GM19025 (cell line): ENCODE data around the gene TSPAN9.

Experiments used
- ATAC-seq: cut with Tn5 transposase; IDR thresholded peaks from one replicate; pipeline ENCODE4 v1.9.1; 2021; ENCODE audit warnings: mild to moderate bottlenecking, low read depth, moderate library complexity; ENCODE audit not compliant: unreplicated experiment

TSPAN9 gene

GRCh38 chr12:3236345-3237187, 159.4 kb downstream of the TSPAN9 start:
- no peak for ATAC-seq

GRCh38 chr12:3238196-3238595, 161.0 kb downstream of the TSPAN9 start:
- no peak for ATAC-seq

- no peak for ATAC-seq
These were observed 164.4 kb downstream of the TSPAN9 start for GRCh38 chr12:3241621-3242020.

DNA sequence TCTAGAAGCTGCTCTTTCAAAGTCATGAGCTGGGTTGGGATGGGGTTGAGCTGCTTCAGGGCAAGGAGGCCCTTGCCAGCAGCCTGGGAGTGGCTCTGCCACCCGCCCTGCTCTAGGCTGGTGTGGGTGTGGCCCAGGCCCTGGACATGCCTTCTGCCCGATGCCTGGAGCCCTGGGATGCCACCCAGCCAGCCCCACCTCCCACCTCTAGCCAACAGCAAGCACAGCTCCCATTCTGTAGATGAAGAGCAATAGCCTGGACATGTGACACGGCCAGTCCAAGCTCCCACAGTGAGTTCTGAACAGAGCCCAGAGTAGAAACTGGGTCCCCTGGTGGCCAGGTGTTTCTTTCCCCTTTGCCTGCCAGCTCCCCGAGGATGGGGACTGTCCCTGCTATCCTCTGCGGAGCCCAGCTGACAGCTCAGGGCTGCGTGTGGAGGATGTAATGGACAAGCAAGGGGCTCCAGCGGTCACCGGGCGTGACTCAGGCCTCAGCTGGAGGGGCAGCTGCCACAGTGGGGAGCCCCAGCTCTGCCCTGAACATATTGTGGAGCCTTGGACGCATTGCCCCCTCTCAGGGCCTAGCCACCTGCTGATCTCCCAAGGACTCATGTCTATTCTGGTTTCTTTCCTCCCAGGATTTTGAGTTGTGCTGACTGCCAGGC, 165.2 kb downstream of the TSPAN9 start:
- no peak for ATAC-seq

- ATAC-seq = no peak
These were observed 166.4 kb downstream of the TSPAN9 start for GRCh38 chr12:3243376-3244084.

GRCh38 chr12:3244219-3244750, 167.1 kb downstream of the TSPAN9 start:
- no peak for ATAC-seq

GRCh38 chr12:3246253-3246652, 169.1 kb downstream of the TSPAN9 start:
- ATAC-seq = no peak

DNA sequence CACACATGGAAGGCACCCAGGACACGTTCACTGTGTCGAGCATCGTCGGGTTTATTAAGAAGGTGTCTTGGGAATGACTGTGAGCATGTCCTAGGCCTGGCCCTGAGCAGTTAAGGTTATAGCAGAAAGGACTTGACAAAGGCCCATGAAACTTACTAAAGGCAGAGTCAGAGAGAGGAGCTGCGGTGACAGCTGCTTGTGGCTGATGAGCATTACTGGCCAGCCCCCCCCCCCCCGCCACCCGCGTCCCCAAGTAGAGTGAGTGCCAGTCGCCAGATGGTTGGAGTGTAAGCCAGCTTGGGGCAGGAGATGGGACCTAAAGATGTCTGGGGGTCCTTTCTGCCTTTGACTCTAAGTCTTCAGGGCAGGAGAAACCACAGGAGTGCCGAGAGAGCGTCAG, 169.9 kb downstream of the TSPAN9 start:
- ATAC-seq = no peak

- ATAC-seq = no peak
These were observed 170.5 kb downstream of the TSPAN9 start for GRCh38 chr12:3247629-3248161.

GRCh38 chr12:3249081-3249800, 172.1 kb downstream of the TSPAN9 start:
- no peak for ATAC-seq

GRCh38 chr12:3250034-3250433, 172.9 kb downstream of the TSPAN9 start:
- ATAC-seq = no peak

DNA sequence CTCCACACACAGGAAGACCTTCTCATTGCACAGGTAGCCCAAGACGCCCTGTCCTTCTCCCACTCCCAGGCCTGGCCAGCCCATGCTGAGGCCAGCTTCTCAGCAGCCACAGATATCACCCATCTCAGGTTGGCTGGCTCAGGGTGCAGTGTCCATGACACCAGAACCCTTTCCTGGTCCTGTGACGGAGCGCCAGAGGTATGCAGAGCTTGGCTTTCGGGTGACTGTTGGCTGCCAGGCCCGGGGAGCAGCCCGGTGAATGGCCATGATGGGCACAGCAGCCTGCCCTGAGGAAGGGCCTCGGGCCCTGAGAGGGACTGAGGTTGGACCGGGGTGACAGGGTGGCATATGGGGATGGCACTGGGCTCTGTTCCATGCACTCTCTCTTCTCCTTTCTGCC, 173.4 kb downstream of the TSPAN9 start:
- no peak for ATAC-seq

- ATAC-seq = no peak
These were observed 173.9 kb downstream of the TSPAN9 start for GRCh38 chr12:3251067-3251466.

DNA sequence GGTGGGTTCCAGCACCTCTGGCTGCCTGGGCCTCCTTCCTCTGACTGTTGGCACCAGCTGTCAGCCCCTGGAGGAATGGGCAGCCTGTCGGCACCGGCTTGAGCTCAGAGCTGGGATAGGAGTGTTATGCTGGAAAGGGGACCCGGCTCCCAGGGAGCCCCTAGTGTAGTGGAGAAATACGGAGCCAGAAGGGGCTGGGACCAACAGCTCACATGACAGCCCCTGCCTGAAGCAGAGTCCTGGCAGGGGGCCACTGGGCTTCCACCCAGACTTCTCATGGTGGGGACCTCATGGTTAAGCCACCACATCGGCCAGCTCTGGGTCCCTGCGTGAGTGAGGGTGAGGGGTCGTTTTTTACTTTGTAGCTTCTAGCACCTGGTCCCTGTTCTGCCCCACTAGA, 174.5 kb downstream of the TSPAN9 start:
- ATAC-seq = no peak

DNA sequence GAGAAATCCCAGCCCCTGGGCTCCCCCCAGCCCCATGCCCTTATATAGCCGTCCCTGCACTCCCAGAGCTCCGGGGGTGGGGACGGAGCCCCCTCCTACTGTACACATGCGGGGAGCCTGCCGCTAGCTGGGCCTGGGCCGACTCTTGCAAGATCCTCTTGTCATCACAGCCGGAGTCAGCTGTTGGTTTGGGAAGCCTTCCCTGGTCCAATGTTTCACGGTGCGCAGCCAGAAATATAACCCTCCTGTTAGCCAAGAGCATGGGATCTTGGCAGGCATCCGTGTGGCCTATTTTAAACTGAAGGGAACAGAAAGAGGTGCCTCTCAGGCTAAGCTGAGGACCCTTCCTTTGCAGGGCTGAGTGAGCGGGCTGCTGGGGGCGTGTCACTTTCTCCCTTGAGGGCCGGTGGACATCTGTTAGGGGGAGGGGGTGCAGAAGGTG, 175.3 kb downstream of the TSPAN9 start:
- ATAC-seq = no peak

- no peak for ATAC-seq
These were observed 176.6 kb downstream of the TSPAN9 start for GRCh38 chr12:3253682-3254275.

GRCh38 chr12:3255057-3255456, 177.9 kb downstream of the TSPAN9 start:
- no peak for ATAC-seq

DNA sequence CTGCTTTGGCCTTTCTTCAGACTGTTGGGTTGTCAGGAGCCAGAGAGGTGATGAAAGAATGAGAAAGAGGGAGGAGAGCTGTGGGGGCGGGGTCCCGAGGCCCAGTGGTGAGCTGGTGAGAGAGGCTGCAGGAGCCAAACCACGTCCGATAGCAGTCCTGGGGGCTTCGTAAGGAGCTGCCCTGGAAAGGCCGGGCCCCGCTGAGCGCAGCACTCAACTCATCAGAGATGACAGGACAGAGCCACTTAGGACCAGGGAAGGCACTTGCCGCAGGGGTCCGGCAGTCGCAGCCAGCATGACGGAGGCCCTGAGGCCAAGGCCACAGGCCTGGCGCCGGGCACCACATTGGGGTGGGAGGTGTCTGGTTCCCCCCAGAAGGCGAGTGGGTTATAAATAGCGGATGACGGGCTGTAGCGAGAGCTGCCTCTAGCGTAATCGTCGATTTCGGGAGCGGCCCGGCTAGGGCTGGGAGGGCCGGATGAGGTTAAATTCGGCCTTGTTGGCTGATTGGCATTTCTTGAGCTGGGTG, 179.0 kb downstream of the TSPAN9 start:
- no peak for ATAC-seq

DNA sequence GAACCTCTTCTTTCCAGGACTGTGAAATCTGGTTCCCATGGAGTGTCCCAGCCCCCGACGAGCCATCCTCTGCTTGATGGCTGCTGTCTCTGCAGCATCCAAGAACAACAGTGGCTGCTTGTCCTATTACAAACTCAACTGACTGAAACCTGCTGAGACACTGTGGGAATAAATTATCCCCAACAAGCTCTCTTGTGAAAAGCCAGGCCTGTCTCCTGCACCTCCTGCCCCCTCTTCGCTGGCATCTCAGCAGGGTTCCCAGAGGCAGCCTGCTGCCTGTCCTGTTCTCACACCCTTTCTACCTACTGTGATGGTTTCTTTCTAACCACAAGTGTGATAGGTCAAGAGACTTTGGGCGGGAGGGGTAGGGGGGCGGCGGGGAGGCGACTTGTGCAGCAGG, 180.2 kb downstream of the TSPAN9 start:
- ATAC-seq = no peak

DNA sequence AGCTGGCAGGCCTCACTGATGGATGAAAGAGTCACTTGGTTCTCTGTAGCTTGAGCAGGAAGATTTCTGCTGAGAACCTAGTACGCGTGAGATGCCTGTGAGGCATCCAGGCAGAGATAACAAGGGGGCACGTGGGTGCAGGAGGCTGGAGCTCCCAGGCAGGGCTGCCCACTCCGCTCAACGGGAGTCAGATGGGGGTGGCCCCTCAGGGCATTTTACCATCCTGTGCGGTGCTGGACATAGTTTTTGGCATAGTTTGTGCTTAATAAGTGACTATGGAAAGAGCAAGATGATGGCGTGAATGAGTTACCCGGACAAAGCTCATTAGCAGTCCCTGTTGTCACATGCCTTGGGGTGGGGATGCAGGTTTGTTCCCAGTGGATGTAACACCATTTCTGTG, 182.8 kb downstream of the TSPAN9 start:
- ATAC-seq = no peak
